ENCODE measurements around the gene GAS7.

Gene GAS7

DNA sequence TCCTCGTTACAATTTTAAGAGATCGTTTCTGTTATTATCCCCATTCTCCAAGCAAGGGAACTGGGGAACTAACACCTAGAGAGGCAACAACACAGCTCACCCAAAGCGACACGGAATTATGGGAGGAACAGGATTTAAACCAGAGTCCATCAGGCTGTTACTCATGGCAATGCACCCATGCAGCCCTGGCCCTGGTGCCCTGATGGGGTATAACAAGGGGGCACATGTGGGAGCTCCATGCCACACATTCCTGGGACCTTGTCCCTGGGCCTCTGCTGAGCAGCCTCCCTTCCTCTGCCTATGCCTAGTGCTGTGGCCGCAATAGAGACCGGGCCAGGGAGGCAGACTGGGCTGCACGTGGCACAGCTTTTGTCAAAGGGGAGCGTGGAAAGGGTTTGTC, 280.1 kb downstream of the GAS7 start:
- no peak for TF ChIP-seq CTCF (IDR thresholded peaks at IDR 0.05; ENCODE audit: low read length, missing control alignments)
- DNase-seq (ENCODE audit: low read depth): no peak
- no peak overlapping the region for H3K4me3 ChIP-seq (replicated peaks; ENCODE audit: low read depth, low read length)

DNA sequence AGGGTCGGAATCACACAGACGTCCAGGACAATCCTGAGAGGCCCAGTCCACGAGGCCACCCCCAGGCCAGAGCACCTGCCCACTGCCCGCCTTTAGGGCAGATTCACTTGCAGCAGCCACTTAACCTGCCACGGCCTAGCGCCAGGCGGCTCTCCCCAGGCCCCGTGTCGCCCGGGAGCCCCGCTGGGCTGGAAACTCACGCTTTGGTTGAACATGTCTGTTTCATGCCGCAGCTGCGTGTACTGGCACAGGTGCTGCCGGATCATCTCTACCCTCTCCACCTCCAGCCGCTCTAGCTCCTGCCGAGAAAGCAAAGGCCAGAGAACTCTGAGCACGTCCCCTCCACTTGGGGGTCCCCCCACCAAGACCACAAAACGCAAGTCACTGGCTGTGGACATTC, 280.6 kb downstream of the GAS7 start:
- no peak overlapping the region for H3K4me3 ChIP-seq (replicated peaks; ENCODE audit: low read depth, low read length)
- TF ChIP-seq CTCF (IDR thresholded peaks at IDR 0.05; ENCODE audit: low read length, missing control alignments): no peak
- no peak for DNase-seq (ENCODE audit: low read depth)

DNA sequence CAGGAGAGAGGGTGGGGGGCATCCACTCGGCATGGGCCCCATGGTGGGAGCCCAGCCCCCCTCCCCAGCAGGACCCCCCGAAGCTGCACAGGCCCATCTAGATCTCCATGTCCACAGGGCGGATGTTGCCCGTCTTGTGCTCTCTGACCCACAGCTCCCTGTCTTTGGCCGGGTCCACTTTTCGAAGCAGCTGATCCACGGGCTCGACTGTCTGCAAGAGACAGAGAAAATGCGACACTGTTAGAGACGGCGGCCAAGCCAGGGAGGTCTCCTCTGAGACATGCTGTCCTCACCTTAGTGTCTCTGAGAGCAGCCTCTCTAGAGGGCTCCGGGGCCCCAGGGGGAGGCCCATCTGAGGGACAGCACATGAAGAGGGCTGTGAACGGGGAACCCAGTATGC, 281.3 kb downstream of the GAS7 start:
- no peak overlapping the region for H3K4me3 ChIP-seq (replicated peaks; ENCODE audit: low read depth, low read length)
- no peak for TF ChIP-seq CTCF (IDR thresholded peaks at IDR 0.05; ENCODE audit: low read length, missing control alignments)
- DNase-seq (ENCODE audit: low read depth): no peak

DNA sequence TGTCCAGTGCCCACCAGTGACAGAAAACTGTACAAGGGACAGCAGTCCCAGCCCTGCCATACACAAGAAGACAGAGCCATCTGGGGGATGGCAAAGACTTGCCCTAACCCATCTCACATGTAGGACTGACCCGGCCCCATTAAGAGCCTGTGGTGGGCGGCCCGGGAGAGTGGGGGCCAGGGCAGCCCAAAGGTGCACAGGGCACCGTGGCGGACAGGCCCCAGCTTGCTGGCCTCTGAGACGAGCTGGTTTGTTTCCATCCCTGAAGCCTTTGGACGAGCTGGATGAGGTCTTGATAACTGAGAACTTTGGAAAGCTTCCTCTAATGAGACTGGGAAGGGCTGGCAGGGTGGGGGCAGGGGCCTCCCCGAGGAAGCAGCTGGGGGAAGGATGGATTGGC, 282.3 kb downstream of the GAS7 start:
- DNase-seq (ENCODE audit: low read depth): no peak
- no peak overlapping the region for H3K4me3 ChIP-seq (replicated peaks; ENCODE audit: low read depth, low read length)
- TF ChIP-seq CTCF (IDR thresholded peaks at IDR 0.05; ENCODE audit: low read length, missing control alignments): no peak

DNA sequence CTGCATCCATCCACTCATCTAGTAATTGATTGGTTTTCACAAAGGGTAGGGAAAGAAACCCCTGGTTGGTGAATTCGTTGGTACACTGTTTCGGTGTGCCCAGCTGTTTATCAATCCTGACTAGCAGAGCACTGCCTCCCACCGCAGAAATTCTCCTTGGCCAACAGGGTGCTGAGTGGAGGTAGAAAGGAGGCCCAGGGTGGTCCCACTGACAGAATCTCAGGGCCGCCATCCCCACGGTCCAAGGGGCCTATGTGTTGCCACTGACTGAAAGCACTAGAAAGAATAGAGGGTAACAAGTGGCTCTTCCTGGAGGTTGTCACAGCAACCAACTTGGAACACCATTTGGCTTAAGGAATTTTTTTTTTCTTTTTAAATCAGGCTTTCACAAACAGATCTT, 284.9 kb downstream of the GAS7 start:
- H3K4me3 ChIP-seq (replicated peaks; ENCODE audit: low read depth, low read length): no peak overlapping the region
- no peak for TF ChIP-seq CTCF (IDR thresholded peaks at IDR 0.05; ENCODE audit: low read length, missing control alignments)
- DNase-seq (ENCODE audit: low read depth): no peak

GRCh38 chr17:9912121-9913099, 286.0 kb downstream of the GAS7 start:
- TF ChIP-seq CTCF (IDR thresholded peaks at IDR 0.05; ENCODE audit: low read length, missing control alignments): no peak

GRCh38 chr17:9911089-9911488, 287.3 kb downstream of the GAS7 start:
- no peak for TF ChIP-seq CTCF (IDR thresholded peaks at IDR 0.05; ENCODE audit: low read length, missing control alignments)
- H3K4me3 ChIP-seq (replicated peaks; ENCODE audit: low read depth, low read length): no peak overlapping the region
- DNase-seq (ENCODE audit: low read depth): no peak

More at GRCh38 chr17:9912121-9913099, 286.0 kb downstream of the GAS7 start:
- H3K4me3 ChIP-seq (replicated peaks; ENCODE audit: low read depth, low read length): no peak overlapping the region
- no peak for DNase-seq (ENCODE audit: low read depth)

Data from fibroblast of pulmonary artery (primary cell).